Erythroblast (primary cell): ENCODE results near the gene RANGRF.

Experiments used
- GATA1 ChIP-seq: IDR thresholded peaks from 2 replicates; pipeline ENCODE4 v1.6.1; 2011; ENCODE audit warnings: low read depth, mild to moderate bottlenecking, control low read depth, low read length, moderate library complexity
- POLR2A ChIP-seq: IDR thresholded peaks from 2 replicates; pipeline ENCODE4 v1.6.1; 2011; ENCODE audit warnings: mild to moderate bottlenecking, low read length

GRCh38 chr17:8248751-8249607 is 39.5 kb upstream of the RANGRF start, which contains the start of gene PFAS:
- TF ChIP-seq POLR2A: peak; percentile 85
- TF ChIP-seq GATA1: no peak
